Vagina (tissue), 2 donors: ENCODE results near the gene LSM11.

Experiments used
- CTCF ChIP-seq, 3 experiments: fragments of 450-650 bp in 2 of 3; fragments of 200-600 bp in 1 of 3; sonication (generic) in 1 of 3; IDR thresholded peaks; one replicate each; pipeline ENCODE4 v1.5.1; 2017 to 2019; ENCODE audit warnings: antibody characterized with exemption in 3 of 3, mild to moderate bottlenecking in 2 of 3, moderate library complexity in 2 of 3
- POLR2AphosphoS5 ChIP-seq, 2 donors: sonication (generic); formaldehyde crosslinking; IDR thresholded peaks; one replicate each; pipeline ENCODE4 v1.9.0; 2017; ENCODE audit warnings: antibody characterized with exemption in 2 of 2, mild to moderate bottlenecking in 2 of 2, low read depth in 1 of 2; ENCODE audit not compliant: insufficient read depth in 1 of 2

- TF ChIP-seq CTCF (IDR thresholded peaks at IDR 0.05) (no peak), POLR2AphosphoS5 (IDR thresholded peaks at IDR 0.05; ENCODE audit: insufficient read depth in 1 of 2, low read depth in 1 of 2) (no peak)
These were observed 7.5 kb upstream of the LSM11 start for GRCh38 chr5:157735991-157736390.
